ENCODE data around the gene PYDC2.

DNA sequence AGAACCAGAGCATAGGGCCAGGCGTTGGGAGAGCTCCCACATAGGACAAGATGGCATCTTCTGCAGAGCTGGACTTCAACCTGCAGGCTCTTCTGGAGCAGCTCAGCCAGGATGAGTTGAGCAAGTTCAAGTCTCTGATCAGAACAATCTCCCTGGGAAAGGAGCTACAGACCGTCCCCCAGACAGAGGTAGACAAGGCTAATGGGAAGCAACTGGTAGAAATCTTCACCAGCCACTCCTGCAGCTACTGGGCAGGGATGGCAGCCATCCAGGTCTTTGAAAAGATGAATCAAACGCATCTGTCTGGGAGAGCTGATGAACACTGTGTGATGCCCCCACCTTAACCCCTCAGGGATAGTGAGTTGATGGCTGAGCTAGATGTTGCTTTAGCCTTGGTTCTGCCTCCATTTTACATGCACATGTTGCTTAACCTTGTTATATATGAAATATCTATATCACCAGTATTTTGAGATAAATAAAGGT is at the start of gene PYDC2:
- TF ChIP-seq, protein P1, sequence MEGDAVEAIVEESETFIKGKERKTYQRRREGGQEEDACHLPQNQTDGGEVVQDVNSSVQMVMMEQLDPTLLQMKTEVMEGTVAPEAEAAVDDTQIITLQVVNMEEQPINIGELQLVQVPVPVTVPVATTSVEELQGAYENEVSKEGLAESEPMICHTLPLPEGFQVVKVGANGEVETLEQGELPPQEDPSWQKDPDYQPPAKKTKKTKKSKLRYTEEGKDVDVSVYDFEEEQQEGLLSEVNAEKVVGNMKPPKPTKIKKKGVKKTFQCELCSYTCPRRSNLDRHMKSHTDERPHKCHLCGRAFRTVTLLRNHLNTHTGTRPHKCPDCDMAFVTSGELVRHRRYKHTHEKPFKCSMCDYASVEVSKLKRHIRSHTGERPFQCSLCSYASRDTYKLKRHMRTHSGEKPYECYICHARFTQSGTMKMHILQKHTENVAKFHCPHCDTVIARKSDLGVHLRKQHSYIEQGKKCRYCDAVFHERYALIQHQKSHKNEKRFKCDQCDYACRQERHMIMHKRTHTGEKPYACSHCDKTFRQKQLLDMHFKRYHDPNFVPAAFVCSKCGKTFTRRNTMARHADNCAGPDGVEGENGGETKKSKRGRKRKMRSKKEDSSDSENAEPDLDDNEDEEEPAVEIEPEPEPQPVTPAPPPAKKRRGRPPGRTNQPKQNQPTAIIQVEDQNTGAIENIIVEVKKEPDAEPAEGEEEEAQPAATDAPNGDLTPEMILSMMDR (IDR thresholded peaks at IDR 0.05; ENCODE audit: borderline replicate concordance, extremely low read depth, low read length, poor library complexity, severe bottlenecking) = no peak
- TF ChIP-seq EZH2 (IDR thresholded peaks at IDR 0.05; ENCODE audit: borderline replicate concordance, low read depth, low read length, severe bottlenecking) = no peak
